Frontal cortex (tissue), 4 donors: ENCODE data around the gene ZFP36L2. TPM values are rescaled to one million over a fixed set of nuclear protein-coding genes. Genes with fewer than 3 reads are reported as not detected.

Experiments used
- DNase-seq, 2 donors: peaks; one replicate each; pipeline ENCODE4 v3.0.0; 2012; ENCODE audit warnings: low spot score in 2 of 2
- FAIRE-seq: peaks from 2 replicates; lab custom pipeline; 2012; peaks lifted over from hg19 to GRCh38; lab: Jason Lieb, UNC
- total RNA-seq: library from RNA; depleted of rRNA; stranded (reverse); fragments of >200 nt; gene quantifications from one replicate; pipeline ENCODE4 v1.2.3, GENCODE V29; 2014
- donor health status: control.
- donor health status: control.
- donor health status: control.

The ZFP36L2 gene
- total RNA-seq, 1 donor from 2014 or later = 2.4 TPM

DNA sequence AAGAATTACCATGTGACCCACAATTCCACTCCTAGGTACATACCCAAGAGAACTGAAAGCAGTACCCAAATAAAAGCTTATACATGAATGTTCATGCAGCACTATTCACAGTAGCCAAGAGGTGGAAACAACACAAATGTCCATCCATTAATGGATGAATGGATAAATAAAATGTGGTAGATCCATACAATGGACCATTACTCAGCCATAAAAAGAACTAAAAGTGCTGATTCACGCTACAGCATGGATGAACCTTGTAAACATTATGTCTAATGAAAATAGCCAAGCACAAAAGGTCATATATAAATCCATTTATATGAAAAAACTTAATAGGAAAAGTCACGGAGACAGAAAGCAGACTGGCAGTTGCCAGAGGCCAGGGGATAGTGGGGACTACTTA is 23.6 kb upstream of the ZFP36L2 start:
- DNase-seq = no peak
- no peak for FAIRE-seq

DNA sequence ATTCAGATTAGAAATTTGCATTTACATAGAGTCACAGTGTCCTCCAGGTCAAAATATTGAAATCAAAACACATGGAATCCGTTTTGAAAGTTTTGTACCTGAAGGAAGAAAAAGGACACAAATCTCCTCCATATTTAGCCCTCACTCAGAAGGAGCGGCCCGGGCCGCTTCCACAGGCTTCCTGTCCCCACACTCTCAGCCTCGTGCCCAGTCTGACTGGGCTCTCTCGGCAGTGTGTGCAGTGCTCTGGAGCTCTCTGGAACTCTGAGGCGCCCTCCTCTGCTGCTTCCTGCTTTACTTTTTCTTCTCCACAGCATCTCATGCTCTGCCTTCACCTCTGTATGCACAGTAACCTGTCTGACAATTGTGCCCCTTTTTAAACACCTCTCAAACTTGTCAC is 22.2 kb upstream of the ZFP36L2 start:
- DNase-seq = no peak
- no peak for FAIRE-seq

DNA sequence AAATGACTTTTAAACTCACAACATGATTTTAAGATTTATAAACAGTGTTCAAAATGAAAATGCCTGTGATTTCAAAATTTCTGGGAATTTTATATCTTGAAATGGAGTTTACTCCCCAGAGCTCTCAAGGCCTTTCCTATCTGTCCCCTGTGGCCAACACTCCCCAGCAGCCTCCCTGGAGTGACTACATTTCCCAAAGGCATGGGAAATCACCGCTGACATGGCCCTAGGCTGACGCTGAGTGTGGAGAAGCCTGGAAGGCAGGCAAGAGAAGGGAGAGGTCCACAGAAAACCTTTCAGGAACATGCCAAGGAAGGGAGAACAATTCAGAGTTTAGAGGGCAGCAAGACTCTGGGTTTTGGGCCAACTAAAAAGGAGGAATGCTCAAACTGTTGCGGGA is 20.2 kb upstream of the ZFP36L2 start:
- no peak for FAIRE-seq
- no peak for DNase-seq

- FAIRE-seq = no peak
Observed at GRCh38 chr2:43241558-43241957, 15.2 kb upstream of the ZFP36L2 start.

GRCh38 chr2:43240766-43241150 is 14.4 kb upstream of the ZFP36L2 start:
- FAIRE-seq = no peak
- no peak for DNase-seq

More at GRCh38 chr2:43241558-43241957, 15.2 kb upstream of the ZFP36L2 start:
- no peak for DNase-seq

DNA sequence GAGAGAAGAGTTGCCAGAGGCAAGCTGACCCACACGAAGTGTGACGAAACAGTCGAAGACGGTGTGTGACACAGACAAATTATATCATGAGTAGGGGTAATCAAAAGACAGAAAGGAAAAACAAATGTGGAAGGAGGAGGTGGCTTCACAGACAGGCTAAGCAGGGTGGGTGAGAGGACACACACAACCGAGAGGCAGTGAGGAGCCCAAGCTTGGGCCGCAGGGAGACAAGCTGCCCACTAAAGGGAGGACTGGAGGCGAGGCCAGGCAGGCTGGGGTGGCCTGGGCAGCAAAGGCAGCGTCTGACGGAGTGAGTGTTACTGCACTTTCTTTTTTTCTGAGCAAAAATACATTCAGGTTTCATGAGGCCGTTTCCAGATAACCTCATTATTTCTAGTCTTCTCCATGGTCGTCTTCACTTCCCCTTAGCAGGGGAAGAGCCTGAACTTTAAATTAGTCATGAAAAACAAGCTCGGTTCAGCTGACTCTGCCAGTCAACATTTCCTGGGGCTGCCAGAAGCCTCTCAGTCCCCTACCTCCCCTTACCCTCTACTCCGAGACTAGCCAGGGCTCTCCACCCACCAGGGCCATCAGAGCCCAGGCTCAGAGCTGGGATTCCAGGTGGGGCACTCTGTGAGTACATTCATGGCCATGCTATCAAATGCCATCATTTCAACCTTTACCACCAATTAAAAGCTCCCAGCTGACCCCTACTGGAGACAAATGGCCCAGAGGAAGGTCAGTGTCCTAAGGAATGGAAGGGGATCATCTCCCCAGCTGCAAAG is 13.8 kb upstream of the ZFP36L2 start:
- DNase-seq = no peak
- no peak for FAIRE-seq

GRCh38 chr2:43238813-43239212 is 12.4 kb upstream of the ZFP36L2 start:
- FAIRE-seq (no peak), DNase-seq (no peak)

- DNase-seq = no peak
- no peak for FAIRE-seq
Observed at GRCh38 chr2:43238176-43238575, 11.8 kb upstream of the ZFP36L2 start.

DNA sequence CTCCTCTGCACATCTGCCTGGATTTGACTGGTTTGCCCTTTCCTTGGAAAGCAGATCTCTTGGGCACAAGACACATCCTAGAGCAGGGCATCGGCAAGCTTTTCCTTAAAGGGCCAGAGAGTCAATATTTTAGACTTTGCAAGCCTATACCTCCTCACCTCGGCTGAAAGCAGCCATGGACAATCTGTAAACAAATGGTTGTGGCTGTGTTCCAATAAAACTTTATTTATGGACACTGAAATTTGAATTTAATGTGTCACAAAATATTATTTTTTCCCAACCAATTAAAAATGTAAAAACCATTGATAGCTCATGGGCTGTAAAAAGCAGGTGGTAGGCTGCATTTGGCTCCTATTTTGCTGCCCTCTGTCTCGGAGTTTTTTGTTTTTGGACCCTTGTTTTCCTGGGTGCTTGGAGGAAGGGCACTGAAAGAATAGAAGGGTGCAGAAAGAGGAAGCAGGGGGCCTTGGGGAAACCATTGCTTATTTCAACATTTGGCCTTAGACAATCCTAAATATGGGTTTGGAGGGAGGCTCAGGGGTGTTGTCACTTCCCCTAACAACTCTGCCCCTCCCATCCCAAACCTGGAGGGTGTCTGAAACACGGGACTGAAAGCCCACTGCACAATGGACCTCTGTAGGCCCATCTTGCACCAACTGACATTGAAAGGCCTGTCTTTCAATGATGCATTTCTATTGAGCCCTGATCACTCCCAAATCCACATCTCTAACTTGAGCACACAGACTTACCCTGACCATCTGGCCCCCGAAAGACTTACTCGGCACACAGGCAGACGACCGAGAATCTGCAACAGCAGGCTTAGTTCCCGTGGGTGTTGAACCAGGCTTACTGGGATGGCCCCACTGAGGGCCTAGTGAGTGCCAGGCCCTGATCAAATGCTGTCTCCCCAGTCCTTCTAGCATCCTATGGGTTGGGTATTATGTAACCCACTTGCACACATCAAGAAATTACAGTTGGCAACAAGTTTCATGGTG is 7.1 kb upstream of the ZFP36L2 start:
- no peak for FAIRE-seq
- DNase-seq = no peak

GRCh38 chr2:43230951-43231827 is 4.8 kb upstream of the ZFP36L2 start:
- DNase-seq (no peak), FAIRE-seq (no peak)

- FAIRE-seq (no peak), DNase-seq (no peak)
Observed at GRCh38 chr2:43230351-43230885, 4.0 kb upstream of the ZFP36L2 start.

- DNase-seq (no peak), FAIRE-seq (no peak)
Observed at GRCh38 chr2:43228756-43229659, 2.6 kb upstream of the ZFP36L2 start.

DNA sequence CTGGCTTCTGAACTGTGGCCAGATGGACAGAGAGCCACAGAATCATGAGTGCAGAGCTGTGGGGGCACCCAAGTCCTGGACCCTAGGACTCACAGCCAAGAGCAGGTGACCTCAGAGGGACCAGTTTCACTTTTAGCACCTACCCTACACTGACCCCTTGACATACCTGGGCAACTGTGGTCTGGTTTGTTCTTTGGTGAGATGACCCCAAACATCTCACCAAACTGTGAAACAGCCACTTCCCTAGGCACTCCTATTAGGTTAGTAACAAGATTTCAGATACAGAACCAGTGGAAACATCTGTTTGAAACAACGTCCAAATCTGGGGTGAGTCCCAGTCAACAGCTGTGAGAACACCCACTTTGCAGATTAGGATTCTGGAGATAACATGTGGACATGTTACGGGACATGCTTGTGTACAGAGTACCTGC is 1.9 kb upstream of the ZFP36L2 start:
- no peak for FAIRE-seq

GRCh38 chr2:43227830-43228281 is 1.4 kb upstream of the ZFP36L2 start:
- FAIRE-seq (no peak), DNase-seq (peak in 1 of 2 donors; percentile 64)

More for the DNA sequence above, 1.9 kb upstream of the ZFP36L2 start:
- DNase-seq = no peak

DNA sequence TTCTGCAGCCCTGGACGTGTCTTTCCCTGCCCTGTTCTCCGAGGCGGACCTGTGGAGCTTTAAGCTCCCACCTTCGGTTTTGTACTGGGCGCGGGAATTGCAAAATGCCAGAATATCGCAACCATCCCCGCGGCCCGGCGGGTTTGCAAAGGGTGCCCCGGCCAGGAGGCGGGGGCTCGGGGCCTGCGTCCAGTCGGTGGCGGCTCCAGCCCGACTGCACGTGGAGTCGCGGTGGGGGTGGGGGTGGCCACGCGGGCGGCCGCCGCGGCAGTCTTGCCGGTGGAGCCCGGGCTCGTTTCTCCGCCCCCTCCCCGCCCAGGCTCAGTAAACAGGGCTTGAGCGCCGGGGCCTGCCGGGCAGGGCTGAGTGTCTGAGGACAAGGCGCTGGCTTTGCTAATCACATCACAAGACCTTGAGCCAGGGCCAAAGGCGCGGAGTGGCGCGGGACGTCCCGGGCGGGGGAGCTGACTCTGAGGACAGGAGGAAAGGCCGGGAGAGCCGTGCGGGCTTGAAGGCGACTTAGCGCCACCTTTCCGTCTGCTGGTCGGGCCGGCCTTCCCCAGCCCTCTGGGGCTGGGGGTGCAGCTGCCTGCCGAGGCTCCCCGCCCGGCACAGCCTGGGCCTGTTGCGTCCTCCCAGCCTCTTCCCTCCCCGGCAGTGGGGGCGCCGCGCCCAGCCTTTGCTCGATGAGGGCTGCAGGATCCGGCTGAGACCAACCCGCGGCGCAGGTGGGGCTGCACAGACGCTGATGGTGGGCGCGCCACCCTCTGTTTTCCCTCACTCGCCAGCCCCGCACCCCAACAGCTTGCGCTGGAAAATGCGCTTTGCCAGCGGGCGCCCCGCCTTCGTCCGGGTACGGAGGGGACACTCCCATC is 786 bp upstream of the ZFP36L2 start:
- FAIRE-seq = no peak
- peak; percentile 80 to 87 for DNase-seq

- DNase-seq = peak; percentile 54 to 72
- no peak for FAIRE-seq
Observed at GRCh38 chr2:43225788-43226557, 433 bp downstream of the ZFP36L2 start.
